PC-3 (cell line): Measurements from ENCODE around the gene PCSK1N. TPM values are rescaled to one million over a fixed set of nuclear protein-coding genes. Genes with fewer than 3 reads are reported as not detected.

ENCODE experiments used
- ATAC-seq: fragments of 200-7000 bp; cut with Tn5 transposase; 2 replicates; pipeline ENCODE4 v1.9.1; 2020; ENCODE audit warnings: mild to moderate bottlenecking, moderate library complexity
- BruUV-seq: library from RNA; stranded (reverse); fragments of 400-500 nt; replicated peaks from 2 replicates; lab custom pipeline; 2021; lab: Mats Ljungman, UMichigan
- CTCF ChIA-PET: fragments of 300-600 bp; sonication (Branson Sonifier 250); formaldehyde crosslinking; loops from one replicate; lab custom pipeline; 2022; ENCODE audit warnings: antibody characterized with exemption; lab: Charles Lee
- POLR2A ChIA-PET: fragments of 300-600 bp; sonication (Branson Sonifier 250); formaldehyde crosslinking; loops from one replicate; lab custom pipeline; 2022; ENCODE audit warnings: antibody characterized with exemption; ENCODE audit not compliant: unreplicated experiment; lab: Charles Lee
- DNase-seq: peaks from one replicate; pipeline ENCODE4 v3.0.0-alpha.2; 2015
- H2AFZ ChIP-seq: fragments of 300-600 bp; sonication (generic); 2 replicates; pipeline ENCODE4 v1.6.0; 2016; ENCODE audit warnings: antibody characterized with exemption, low read length
- H3F3A ChIP-seq: fragments of 300-600 bp; sonication (generic); one replicate; pipeline ENCODE4 v1.6.0; 2017; ENCODE audit warnings: antibody characterized with exemption, low read length, control low read depth, mild to moderate bottlenecking; ENCODE audit not compliant: unreplicated experiment
- H3K27ac ChIP-seq: fragments of 300-600 bp; sonication (generic); 2 replicates; pipeline ENCODE4 v1.5.1; 2016; ENCODE audit warnings: mild to moderate bottlenecking, low read length
- H3K27me3 ChIP-seq: fragments of 300-600 bp; sonication (generic); 2 replicates; pipeline ENCODE4 v1.6.1; 2016; ENCODE audit warnings: low read length, mixed read lengths
- H3K36me3 ChIP-seq: fragments of 300-600 bp; sonication (generic); 2 replicates; pipeline ENCODE4 v1.6.1; 2016; ENCODE audit warnings: low read depth, mixed run types, low read length, mixed read lengths
- H3K4me1 ChIP-seq: fragments of 300-600 bp; sonication (generic); 2 replicates; pipeline ENCODE4 v1.5.1; 2016; ENCODE audit warnings: low read length; ENCODE audit not compliant: insufficient read depth
- H3K4me2 ChIP-seq: fragments of 300-600 bp; sonication (generic); 2 replicates; pipeline ENCODE4 v1.6.0; 2016; ENCODE audit warnings: low read length
- H3K4me3 ChIP-seq: fragments of 300-600 bp; sonication (generic); 2 replicates; pipeline ENCODE4 v1.5.1; 2016; ENCODE audit warnings: mild to moderate bottlenecking, low read length, mixed read lengths
- H3K79me2 ChIP-seq: fragments of 300-600 bp; sonication (generic); 2 replicates; pipeline ENCODE4 v1.6.1; 2017; ENCODE audit warnings: low read length, mixed read lengths
- H3K9ac ChIP-seq: fragments of 300-600 bp; sonication (generic); 2 replicates; pipeline ENCODE4 v1.6.0; 2016; ENCODE audit warnings: mild to moderate bottlenecking, low read length
- H3K9me2 ChIP-seq: fragments of 300-600 bp; sonication (generic); replicated peaks from 2 replicates; pipeline ENCODE4 v1.6.1; 2016; ENCODE audit warnings: mixed run types, low read length, mixed read lengths
- H3K9me3 ChIP-seq: fragments of 300-600 bp; sonication (generic); 2 replicates; pipeline ENCODE4 v1.6.1; 2016; ENCODE audit warnings: low read length, mixed read lengths
- H4K20me1 ChIP-seq: fragments of 300-600 bp; sonication (generic); 2 replicates; pipeline ENCODE4 v1.6.1; 2016; ENCODE audit warnings: low read length, mixed read lengths
- EZH2 ChIP-seq: fragments of 300-600 bp; sonication (generic); IDR thresholded peaks from one replicate; pipeline ENCODE4 v1.6.1; 2017; ENCODE audit warnings: antibody characterized with exemption, mild to moderate bottlenecking, low read length; ENCODE audit not compliant: unreplicated experiment
- EZH2phosphoT487 ChIP-seq: fragments of 300-600 bp; sonication (generic); IDR thresholded peaks from 2 replicates; pipeline ENCODE4 v1.6.1; 2018; ENCODE audit warnings: mild to moderate bottlenecking, antibody characterized with exemption, low read length, borderline replicate concordance
- intact Hi-C: fragments of 100-400 bp; cut with micrococcal nuclease; formaldehyde crosslinking; loops from 2 replicates; pipeline ENCODE4 v1.9.0; 2023
- total RNA-seq: library from RNA; depleted of rRNA; stranded (reverse); fragments of >200 nt; gene quantifications from 2 replicates; pipeline ENCODE4 v1.2.3, GENCODE V29; 2014
- TF ChIP-seq, protein P1 (sequence below): fragments of 300-600 bp; sonication (generic); conservative IDR thresholded peaks from 2 replicates; pipeline ENCODE4 v1.5.1; 2017; ENCODE audit warnings: antibody characterized with exemption, low read depth, mild to moderate bottlenecking, low read length

PCSK1N gene
- total RNA-seq, 1 experiment from 2014 or later: 135 TPM

DNA sequence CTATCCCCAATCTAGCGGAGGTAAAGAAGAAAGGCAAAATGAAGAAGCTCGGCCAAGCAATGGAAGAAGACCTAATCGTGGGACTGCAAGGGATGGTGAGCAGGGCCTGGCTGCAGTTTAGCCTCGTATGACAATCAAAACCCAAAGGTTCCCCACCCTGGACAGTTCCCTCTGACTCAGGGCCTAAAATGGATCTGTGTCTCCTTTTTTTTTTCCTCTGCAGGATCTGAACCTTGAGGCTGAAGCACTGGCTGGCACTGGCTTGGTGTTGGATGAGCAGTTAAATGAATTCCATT is 32.6 kb downstream of the PCSK1N start:
- Histone ChIP-seq H4K20me1 (no peaks in the 10 kb centered on the region), H3K9ac (peak overlapping the region; percentile 94), H3F3A (no peaks in the 10 kb centered on the region), H2AFZ (peak overlapping the region; percentile 93; the same call in 1 of the 2 replicates), H3K4me3 (peak overlapping the region; percentile 81), H3K4me2 (peak overlapping the region; percentile 92), H3K9me2 (no peaks in the 10 kb centered on the region), H3K4me1 (peaks cover 13% of the 10 kb centered on the region; the same call in 1 of the 2 replicates), H3K79me2 (no peaks in the 10 kb centered on the region), H3K27ac (no peak overlapping the region), H3K9me3 (no peaks in the 10 kb centered on the region), H3K36me3 (no peaks in the 10 kb centered on the region; the same call in 1 of the 2 replicates), H3K27me3 (no peaks in the 10 kb centered on the region)
- no TSS peak for BruUV-seq
- DNase-seq (no peak), ATAC-seq (no peak)
- TF ChIP-seq EZH2phosphoT487 (no peak), EZH2 (no peak)
- TF ChIP-seq, protein P1, sequence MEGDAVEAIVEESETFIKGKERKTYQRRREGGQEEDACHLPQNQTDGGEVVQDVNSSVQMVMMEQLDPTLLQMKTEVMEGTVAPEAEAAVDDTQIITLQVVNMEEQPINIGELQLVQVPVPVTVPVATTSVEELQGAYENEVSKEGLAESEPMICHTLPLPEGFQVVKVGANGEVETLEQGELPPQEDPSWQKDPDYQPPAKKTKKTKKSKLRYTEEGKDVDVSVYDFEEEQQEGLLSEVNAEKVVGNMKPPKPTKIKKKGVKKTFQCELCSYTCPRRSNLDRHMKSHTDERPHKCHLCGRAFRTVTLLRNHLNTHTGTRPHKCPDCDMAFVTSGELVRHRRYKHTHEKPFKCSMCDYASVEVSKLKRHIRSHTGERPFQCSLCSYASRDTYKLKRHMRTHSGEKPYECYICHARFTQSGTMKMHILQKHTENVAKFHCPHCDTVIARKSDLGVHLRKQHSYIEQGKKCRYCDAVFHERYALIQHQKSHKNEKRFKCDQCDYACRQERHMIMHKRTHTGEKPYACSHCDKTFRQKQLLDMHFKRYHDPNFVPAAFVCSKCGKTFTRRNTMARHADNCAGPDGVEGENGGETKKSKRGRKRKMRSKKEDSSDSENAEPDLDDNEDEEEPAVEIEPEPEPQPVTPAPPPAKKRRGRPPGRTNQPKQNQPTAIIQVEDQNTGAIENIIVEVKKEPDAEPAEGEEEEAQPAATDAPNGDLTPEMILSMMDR: no peak
- ChIA-PET POLR2A (no interaction called here), CTCF (no interaction called here)
- intact Hi-C loops: loop anchor here (2.0 to 5.0 kb wide), 2 partner anchors 88 to 109 kb away; partner anchors contain the start of gene SLC35A2

DNA sequence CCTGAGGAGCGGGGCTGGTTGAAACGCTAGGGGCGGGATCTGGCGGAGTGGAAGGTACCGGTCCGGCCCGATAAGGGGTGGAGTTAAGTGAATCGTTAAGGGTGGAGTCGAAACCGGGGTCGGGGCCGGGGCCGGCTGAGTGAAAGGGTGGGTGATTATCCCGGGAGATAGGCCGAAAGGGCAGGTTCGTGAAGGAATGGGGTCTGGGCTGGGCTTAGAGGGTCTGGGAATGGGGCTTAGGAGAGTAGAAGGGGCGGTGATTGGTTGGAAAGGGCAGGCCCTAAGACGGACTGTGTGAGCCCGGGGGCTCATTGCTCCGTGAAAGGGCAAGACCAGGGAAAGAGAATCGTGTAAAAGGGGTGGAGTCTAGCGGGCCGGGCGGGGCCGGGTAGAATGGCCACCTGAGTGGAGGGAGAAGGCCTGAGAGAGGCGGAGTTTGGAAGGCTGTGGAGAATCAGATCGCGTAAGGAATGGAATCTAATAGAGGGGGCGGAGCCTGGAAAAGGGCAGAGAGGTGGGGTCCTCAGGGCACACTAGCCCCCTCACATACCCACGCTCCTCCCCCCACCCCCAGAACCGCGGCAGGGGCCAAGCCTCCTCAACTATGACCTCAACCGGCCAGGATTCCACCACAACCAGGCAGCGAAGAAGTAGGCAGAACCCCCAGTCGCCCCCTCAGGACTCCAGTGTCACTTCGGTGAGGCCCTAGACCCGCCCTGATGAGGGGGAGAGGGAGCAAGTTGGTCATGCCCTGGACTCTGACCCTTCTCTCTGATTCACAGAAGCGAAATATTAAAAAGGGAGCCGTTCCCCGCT is 33.1 kb downstream of the PCSK1N start:
- Histone ChIP-seq H2AFZ (peak overlapping the region; percentile 93), H3K79me2 (no peaks in the 10 kb centered on the region), H3F3A (no peaks in the 10 kb centered on the region), H3K36me3 (no peaks in the 10 kb centered on the region; the same call in 1 of the 2 replicates), H3K27me3 (no peaks in the 10 kb centered on the region), H3K4me3 (peak overlapping the region; percentile 81), H3K9me3 (no peaks in the 10 kb centered on the region), H3K4me1 (peaks cover 13% of the 10 kb centered on the region; the same call in 1 of the 2 replicates), H4K20me1 (no peaks in the 10 kb centered on the region), H3K4me2 (peak overlapping the region; percentile 92), H3K27ac (peak overlapping the region; percentile 89), H3K9ac (peak overlapping the region; percentile 94), H3K9me2 (no peaks in the 10 kb centered on the region)
- POLR2A ChIA-PET: interaction anchor here (0.5 to 1.4 kb wide), 9 partner anchors 13 to 433 kb away, joined by 3 to 11 read pairs (median 4); partner anchors contain the start of genes CCDC22, PQBP1 and TIMM17B
- TSS peak; percentile 71 for BruUV-seq
- DNase-seq (peak; percentile 85), ATAC-seq (peak; percentile 61)
- CTCF ChIA-PET: no interaction called here
- intact Hi-C loops: loop anchor here (2.0 to 5.0 kb wide), 2 partner anchors 89 to 110 kb away; partner anchors contain the start of gene SLC35A2
- TF ChIP-seq, protein P1: no peak
- TF ChIP-seq EZH2 (no peak), EZH2phosphoT487 (no peak)
